ENCODE measurements around the gene MPDZ. TPM values are rescaled to one million over a fixed set of nuclear protein-coding genes. Genes with fewer than 3 reads are reported as not detected.

The MPDZ gene
- total and polyA plus RNA-seq, 2 experiments from 2014 or later = 33.0 to 43.1 TPM

DNA sequence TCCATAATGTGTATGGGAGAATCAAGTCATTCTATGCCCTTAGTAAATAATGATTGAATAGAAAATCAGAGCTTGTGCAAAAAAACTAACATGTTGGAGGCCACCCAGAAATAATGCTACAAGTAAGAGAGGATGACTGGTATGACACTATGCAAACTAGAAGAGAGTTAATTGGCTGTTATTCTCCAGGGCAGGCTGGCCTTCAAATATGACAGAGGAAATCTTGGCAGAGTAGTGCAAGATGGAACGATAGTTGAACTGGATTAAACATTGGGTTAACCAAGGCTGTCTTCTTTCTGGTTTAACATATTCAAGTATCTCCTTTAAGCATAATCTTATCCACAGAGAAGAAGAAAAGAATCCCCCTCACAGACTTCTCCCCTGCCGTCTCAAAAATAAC, 196.1 kb downstream of the MPDZ start:
- Mint-ChIP-seq H3K27me3 (ENCODE audit: insufficient read depth, low read depth, poor library complexity) (no peaks in the 10 kb centered on the region), H3K4me1 (no peaks in the 10 kb centered on the region), H3K9me3 (no peaks in the 10 kb centered on the region), H3K36me3 (ENCODE audit: low read depth) (no peaks in the 10 kb centered on the region), H3K4me3 (no peak overlapping the region), H3K27ac (no peak overlapping the region)
- H3K9me2 ChIP-seq (ENCODE audit: insufficient read depth) = no peaks in the 10 kb centered on the region
- no peak overlapping the region for H3K4me2 ChIP-seq
- ATAC-seq = no peak
- no peaks in the 10 kb centered on the region for H4K20me1 ChIP-seq (replicated peaks; ENCODE audit: insufficient read depth)
- no peak for DNase-seq (ENCODE audit: low spot score)
- H3K79me2 ChIP-seq (replicated peaks; ENCODE audit: insufficient read depth) = no peaks in the 10 kb centered on the region
- H3K27me3 ChIP-seq (ENCODE audit: insufficient read depth) = no peaks in the 10 kb centered on the region
- 0 out of 2 replicates have a peak overlapping the region, but pooled peaks have one; percentile 6 for H2AFZ ChIP-seq
- H3K27ac ChIP-seq (ENCODE audit: low read depth) = no peak overlapping the region
- TF ChIP-seq NANOG (IDR thresholded peaks at IDR 0.05; ENCODE audit: borderline replicate concordance) (no peak), ZNF331 (CRISPR knock-in tag; IDR thresholded peaks at IDR 0.05; ENCODE audit: low read depth) (no peak), EZH2phosphoT487 (IDR thresholded peaks at IDR 0.05; ENCODE audit: unreplicated experiment) (no peak), STAT1 (IDR thresholded peaks at IDR 0.05; ENCODE audit: unreplicated experiment) (no peak), JUNB (IDR thresholded peaks at IDR 0.05; ENCODE audit: unreplicated experiment) (no peak), ZNF462 (CRISPR knock-in tag; IDR thresholded peaks at IDR 0.05) (no peak), POLR2AphosphoS5 (IDR thresholded peaks at IDR 0.05; ENCODE audit: low read depth) (no peak), ZNF114 (CRISPR knock-in tag; IDR thresholded peaks at IDR 0.05) (no peak), CREB1 (CRISPR knock-in tag; IDR thresholded peaks at IDR 0.05; ENCODE audit: low read depth) (no peak), EZH2 (IDR thresholded peaks at IDR 0.05; ENCODE audit: low read depth, unreplicated experiment) (no peak)
- TF ChIP-seq, protein P1, sequence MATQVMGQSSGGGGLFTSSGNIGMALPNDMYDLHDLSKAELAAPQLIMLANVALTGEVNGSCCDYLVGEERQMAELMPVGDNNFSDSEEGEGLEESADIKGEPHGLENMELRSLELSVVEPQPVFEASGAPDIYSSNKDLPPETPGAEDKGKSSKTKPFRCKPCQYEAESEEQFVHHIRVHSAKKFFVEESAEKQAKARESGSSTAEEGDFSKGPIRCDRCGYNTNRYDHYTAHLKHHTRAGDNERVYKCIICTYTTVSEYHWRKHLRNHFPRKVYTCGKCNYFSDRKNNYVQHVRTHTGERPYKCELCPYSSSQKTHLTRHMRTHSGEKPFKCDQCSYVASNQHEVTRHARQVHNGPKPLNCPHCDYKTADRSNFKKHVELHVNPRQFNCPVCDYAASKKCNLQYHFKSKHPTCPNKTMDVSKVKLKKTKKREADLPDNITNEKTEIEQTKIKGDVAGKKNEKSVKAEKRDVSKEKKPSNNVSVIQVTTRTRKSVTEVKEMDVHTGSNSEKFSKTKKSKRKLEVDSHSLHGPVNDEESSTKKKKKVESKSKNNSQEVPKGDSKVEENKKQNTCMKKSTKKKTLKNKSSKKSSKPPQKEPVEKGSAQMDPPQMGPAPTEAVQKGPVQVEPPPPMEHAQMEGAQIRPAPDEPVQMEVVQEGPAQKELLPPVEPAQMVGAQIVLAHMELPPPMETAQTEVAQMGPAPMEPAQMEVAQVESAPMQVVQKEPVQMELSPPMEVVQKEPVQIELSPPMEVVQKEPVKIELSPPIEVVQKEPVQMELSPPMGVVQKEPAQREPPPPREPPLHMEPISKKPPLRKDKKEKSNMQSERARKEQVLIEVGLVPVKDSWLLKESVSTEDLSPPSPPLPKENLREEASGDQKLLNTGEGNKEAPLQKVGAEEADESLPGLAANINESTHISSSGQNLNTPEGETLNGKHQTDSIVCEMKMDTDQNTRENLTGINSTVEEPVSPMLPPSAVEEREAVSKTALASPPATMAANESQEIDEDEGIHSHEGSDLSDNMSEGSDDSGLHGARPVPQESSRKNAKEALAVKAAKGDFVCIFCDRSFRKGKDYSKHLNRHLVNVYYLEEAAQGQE (IDR thresholded peaks at IDR 0.05; ENCODE audit: unreplicated experiment) = no peak
- TF ChIP-seq, protein P2, sequence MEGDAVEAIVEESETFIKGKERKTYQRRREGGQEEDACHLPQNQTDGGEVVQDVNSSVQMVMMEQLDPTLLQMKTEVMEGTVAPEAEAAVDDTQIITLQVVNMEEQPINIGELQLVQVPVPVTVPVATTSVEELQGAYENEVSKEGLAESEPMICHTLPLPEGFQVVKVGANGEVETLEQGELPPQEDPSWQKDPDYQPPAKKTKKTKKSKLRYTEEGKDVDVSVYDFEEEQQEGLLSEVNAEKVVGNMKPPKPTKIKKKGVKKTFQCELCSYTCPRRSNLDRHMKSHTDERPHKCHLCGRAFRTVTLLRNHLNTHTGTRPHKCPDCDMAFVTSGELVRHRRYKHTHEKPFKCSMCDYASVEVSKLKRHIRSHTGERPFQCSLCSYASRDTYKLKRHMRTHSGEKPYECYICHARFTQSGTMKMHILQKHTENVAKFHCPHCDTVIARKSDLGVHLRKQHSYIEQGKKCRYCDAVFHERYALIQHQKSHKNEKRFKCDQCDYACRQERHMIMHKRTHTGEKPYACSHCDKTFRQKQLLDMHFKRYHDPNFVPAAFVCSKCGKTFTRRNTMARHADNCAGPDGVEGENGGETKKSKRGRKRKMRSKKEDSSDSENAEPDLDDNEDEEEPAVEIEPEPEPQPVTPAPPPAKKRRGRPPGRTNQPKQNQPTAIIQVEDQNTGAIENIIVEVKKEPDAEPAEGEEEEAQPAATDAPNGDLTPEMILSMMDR (conservative IDR thresholded peaks at IDR 0.05; ENCODE audit: low read depth in 2 of 2) = no peak
- TF ChIP-seq, protein P3, sequence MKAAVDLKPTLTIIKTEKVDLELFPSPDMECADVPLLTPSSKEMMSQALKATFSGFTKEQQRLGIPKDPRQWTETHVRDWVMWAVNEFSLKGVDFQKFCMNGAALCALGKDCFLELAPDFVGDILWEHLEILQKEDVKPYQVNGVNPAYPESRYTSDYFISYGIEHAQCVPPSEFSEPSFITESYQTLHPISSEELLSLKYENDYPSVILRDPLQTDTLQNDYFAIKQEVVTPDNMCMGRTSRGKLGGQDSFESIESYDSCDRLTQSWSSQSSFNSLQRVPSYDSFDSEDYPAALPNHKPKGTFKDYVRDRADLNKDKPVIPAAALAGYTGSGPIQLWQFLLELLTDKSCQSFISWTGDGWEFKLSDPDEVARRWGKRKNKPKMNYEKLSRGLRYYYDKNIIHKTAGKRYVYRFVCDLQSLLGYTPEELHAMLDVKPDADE (IDR thresholded peaks at IDR 0.05) = no peak
- no peaks in the 10 kb centered on the region for H3K36me3 ChIP-seq (ENCODE audit: insufficient read depth)
- no peak overlapping the region for H3K4me3 ChIP-seq
- H3F3A ChIP-seq (replicated peaks; ENCODE audit: low read depth) = no peaks in the 10 kb centered on the region
- H3K4me1 ChIP-seq (ENCODE audit: insufficient read depth) = no peaks in the 10 kb centered on the region; the same call in 1 of the 2 replicates

Measured in GM23338 (cell line).